Calu3 (cell line): ENCODE measurements around the gene MIPOL1. TPM values are rescaled to one million over a fixed set of nuclear protein-coding genes. Genes with fewer than 3 reads are reported as not detected.

Source experiments
- BruUV-seq: library from RNA; stranded (reverse); fragments of 400-500 nt; replicated peaks from 2 replicates; lab custom pipeline; 2021; lab: Mats Ljungman, UMichigan
- CTCF ChIA-PET: fragments of 300-600 bp; sonication (Branson Sonifier 250); formaldehyde crosslinking; loops from one replicate; lab custom pipeline; 2022; ENCODE audit warnings: antibody characterized with exemption; lab: Charles Lee
- DNase-seq: peaks from one replicate; pipeline ENCODE4 v3.0.0; 2022
- H3K27ac Mint-ChIP-seq: one replicate; pipeline ENCODE4 v1.8.0; 2022; ENCODE audit warnings: mixed read lengths; ENCODE audit not compliant: unreplicated experiment
- H3K27me3 Mint-ChIP-seq: one replicate; pipeline ENCODE4 v1.8.0; 2022; ENCODE audit warnings: mixed read lengths; ENCODE audit not compliant: unreplicated experiment
- H3K36me3 Mint-ChIP-seq: one replicate; pipeline ENCODE4 v1.8.0; 2022; ENCODE audit warnings: mild to moderate bottlenecking, moderate library complexity, mixed read lengths; ENCODE audit not compliant: insufficient read depth, unreplicated experiment
- H3K4me1 Mint-ChIP-seq: one replicate; pipeline ENCODE4 v1.8.0; 2022; ENCODE audit warnings: mild to moderate bottlenecking, low read depth, mixed read lengths; ENCODE audit not compliant: unreplicated experiment
- H3K4me3 Mint-ChIP-seq: one replicate; pipeline ENCODE4 v1.8.0; 2022; ENCODE audit warnings: mild to moderate bottlenecking, low read depth, moderate library complexity, mixed read lengths; ENCODE audit not compliant: unreplicated experiment
- H3K9me3 Mint-ChIP-seq: one replicate; pipeline ENCODE4 v1.8.0; 2022; ENCODE audit warnings: low read depth, mixed read lengths; ENCODE audit not compliant: unreplicated experiment
- CTCF ChIP-seq: fragments of 200-600 bp; IDR thresholded peaks from one replicate; pipeline ENCODE4 v1.8.0; 2022; ENCODE audit warnings: antibody characterized with exemption; ENCODE audit not compliant: unreplicated experiment
- intact Hi-C: fragments of 100-400 bp; cut with micrococcal nuclease; formaldehyde crosslinking; loops from one replicate; pipeline ENCODE4 v1.10.0; 2022; ENCODE audit not compliant: unreplicated experiment
- total RNA-seq: library from RNA; stranded (reverse); gene quantifications from 2 replicates; pipeline ENCODE4 v1.2.3, GENCODE V29; 2022

Gene MIPOL1
- total RNA-seq, 1 experiment from 2014 or later, result 27.2 TPM

DNA sequence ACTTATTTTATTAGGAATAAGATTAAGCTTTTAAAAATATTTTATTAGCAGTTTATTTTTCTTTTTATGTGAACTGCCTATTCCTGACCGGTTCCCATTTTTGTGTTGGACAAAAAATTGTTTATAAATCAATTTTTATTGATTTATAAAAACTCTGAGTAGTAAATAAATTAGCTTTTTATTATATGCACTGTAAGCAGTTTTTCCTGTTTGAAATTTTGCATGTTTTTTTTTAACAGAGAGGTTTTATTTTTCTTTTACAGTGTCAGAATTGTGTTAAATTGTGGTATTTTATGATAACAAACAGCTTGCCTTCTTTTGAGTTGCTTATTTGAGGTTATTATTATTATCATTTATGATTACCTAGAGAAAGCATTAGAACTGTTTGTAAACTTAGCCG, 329.3 kb downstream of the MIPOL1 start:
- Mint-ChIP-seq H3K4me1 (no peaks in the 10 kb centered on the region), H3K27me3 (no peaks in the 10 kb centered on the region), H3K4me3 (no peak overlapping the region), H3K27ac (no peak overlapping the region), H3K9me3 (no peaks in the 10 kb centered on the region), H3K36me3 (no peaks in the 10 kb centered on the region)
- intact Hi-C loops, result no loop called here
- no peak for DNase-seq
- no peak for TF ChIP-seq CTCF
- no TSS peak for BruUV-seq
- CTCF ChIA-PET, result no interaction called here

- BruUV-seq, result no TSS peak
- Mint-ChIP-seq H3K9me3 (no peaks in the 10 kb centered on the region), H3K4me3 (no peak overlapping the region), H3K27ac (no peak overlapping the region), H3K36me3 (peaks cover 5% of the 10 kb centered on the region), H3K27me3 (no peaks in the 10 kb centered on the region), H3K4me1 (peaks cover 15% of the 10 kb centered on the region)
- TF ChIP-seq CTCF, result no peak
- DNase-seq, result no peak
- CTCF ChIA-PET, result no interaction called here
- intact Hi-C loops, result no loop called here
Observed at GRCh38 chr14:37539992-37540391, 342.3 kb downstream of the MIPOL1 start.

DNA sequence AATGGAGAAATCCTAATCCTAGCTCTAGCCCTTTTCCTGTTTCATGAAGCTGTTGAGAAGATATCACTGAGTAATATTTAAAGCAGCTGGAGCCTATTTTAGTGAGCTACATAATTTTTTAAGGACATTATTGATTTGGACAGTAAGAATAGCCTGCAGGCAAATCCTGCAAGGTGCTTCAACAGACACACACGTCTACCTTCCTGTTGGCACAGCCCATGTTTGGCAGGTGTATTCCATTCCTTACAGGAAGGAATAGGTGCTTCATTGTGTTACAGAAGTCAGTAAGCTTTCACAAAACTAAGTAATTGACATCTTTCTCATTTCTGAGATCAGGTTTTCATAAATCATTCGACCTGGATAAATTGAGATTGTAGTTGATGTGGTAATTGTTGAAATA, 346.7 kb downstream of the MIPOL1 start:
- intact Hi-C loops, result loop anchor here (1.0 kb wide), 1 partner anchor 78 kb away; no protein-coding TSS in a partner anchor
- peaks cover 26% of the 10 kb centered on the region for H3K4me1 Mint-ChIP-seq
- H3K9me3 Mint-ChIP-seq, result no peaks in the 10 kb centered on the region
- CTCF ChIA-PET, result no interaction called here
- H3K36me3 Mint-ChIP-seq, result peaks cover 5% of the 10 kb centered on the region
- peak; percentile 27 for DNase-seq
- H3K4me3 Mint-ChIP-seq, result no peak overlapping the region
- BruUV-seq, result no TSS peak
- TF ChIP-seq CTCF, result no peak
- peak overlapping the region; percentile 56 for H3K27ac Mint-ChIP-seq
- no peaks in the 10 kb centered on the region for H3K27me3 Mint-ChIP-seq

GRCh38 chr14:37545174-37545573, 347.4 kb downstream of the MIPOL1 start:
- peak; percentile 33 for TF ChIP-seq CTCF
- H3K4me3 Mint-ChIP-seq, result no peak overlapping the region
- CTCF ChIA-PET, result no interaction called here
- no TSS peak for BruUV-seq
- H3K27ac Mint-ChIP-seq, result no peak overlapping the region
- peaks cover 5% of the 10 kb centered on the region for H3K36me3 Mint-ChIP-seq
- DNase-seq, result no peak
- H3K4me1 Mint-ChIP-seq, result peaks cover 26% of the 10 kb centered on the region
- intact Hi-C loops, result loop anchor here (5.0 kb wide), 3 partner anchors 37 to 298 kb away; no protein-coding TSS in a partner anchor
- no peaks in the 10 kb centered on the region for H3K9me3 Mint-ChIP-seq
- H3K27me3 Mint-ChIP-seq, result no peaks in the 10 kb centered on the region
